GM12891 (cell line): ENCODE data around the gene SELENOK.

Source experiments
- PAX5 ChIP-seq: IDR thresholded peaks from 2 replicates; pipeline ENCODE4 v1.6.1; 2011; ENCODE audit warnings: low read length, moderate library complexity, mild to moderate bottlenecking; ENCODE audit not compliant: insufficient read depth, severe bottlenecking
- POLR2A ChIP-seq: IDR thresholded peaks from 2 replicates; pipeline ENCODE4 v1.6.1; 2011; ENCODE audit warnings: low read depth, low read length, control low read depth
- POLR2AphosphoS5 ChIP-seq: IDR thresholded peaks from 2 replicates; pipeline ENCODE4 v1.6.1; 2011; ENCODE audit warnings: low read depth, low read length, control low read depth

DNA sequence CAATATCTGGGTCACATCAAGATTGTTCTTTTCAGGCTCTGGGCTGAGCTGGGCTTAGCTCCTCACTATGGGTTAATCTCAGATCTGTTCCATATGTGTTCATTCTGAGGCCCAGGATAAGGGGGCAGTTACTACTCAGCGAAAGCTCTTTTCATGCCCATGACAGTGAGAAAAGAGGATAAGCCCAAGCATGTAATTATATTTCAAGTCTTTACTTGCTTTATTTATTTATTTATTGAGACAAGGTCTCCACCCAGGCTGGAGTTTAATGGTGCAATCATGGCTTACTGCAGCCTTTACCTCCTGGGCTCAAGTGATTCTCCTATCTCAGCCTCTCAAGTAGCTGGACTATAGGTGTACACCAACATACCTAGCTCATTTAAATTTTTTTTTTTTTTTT lies 44.7 kb upstream of the SELENOK start:
- TF ChIP-seq POLR2AphosphoS5 = no peak
- TF ChIP-seq POLR2A = no peak
- TF ChIP-seq PAX5 = no peak
